ENCODE data around the gene CCDC146.
"Not testable (repeated sequence)": the region's sequence is repeated elsewhere in the genome, so short reads cannot be mapped to it uniquely, and the experiment has no call there.

DNA sequence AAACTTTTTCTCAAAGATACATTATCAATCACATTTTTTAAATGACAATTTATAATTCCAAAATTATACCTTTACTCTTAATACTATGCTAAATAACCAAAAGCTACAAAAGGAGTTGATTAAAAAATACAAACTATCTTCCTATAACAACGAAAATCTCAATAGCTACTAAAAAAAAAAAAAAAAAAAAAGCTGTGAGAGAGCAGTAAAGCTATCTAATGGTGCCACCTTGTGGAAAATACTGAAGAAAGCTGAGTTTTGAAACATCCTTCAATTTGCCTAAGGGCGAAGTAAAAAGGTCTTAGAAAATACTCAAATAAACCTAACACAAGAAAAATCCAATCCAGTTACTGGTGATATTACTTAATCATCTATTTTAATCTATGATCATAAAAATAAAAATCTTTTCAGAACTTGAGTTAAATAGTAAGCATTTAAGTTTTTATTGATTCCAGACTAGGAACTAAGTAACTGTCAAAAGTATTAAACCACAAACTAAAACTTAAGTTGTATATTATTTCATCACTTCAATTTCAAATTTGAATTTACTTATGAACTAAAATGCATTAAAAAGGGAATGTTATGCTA is 9.6 kb upstream of the CCDC146 start:
- TF ChIP-seq POLR2A (IDR thresholded peaks at IDR 0.05); POLR2AphosphoS5 (IDR thresholded peaks at IDR 0.05); EP300 (IDR thresholded peaks at IDR 0.05; ENCODE audit: low read depth): not testable (repeated sequence)
- TF ChIP-seq, protein P1, sequence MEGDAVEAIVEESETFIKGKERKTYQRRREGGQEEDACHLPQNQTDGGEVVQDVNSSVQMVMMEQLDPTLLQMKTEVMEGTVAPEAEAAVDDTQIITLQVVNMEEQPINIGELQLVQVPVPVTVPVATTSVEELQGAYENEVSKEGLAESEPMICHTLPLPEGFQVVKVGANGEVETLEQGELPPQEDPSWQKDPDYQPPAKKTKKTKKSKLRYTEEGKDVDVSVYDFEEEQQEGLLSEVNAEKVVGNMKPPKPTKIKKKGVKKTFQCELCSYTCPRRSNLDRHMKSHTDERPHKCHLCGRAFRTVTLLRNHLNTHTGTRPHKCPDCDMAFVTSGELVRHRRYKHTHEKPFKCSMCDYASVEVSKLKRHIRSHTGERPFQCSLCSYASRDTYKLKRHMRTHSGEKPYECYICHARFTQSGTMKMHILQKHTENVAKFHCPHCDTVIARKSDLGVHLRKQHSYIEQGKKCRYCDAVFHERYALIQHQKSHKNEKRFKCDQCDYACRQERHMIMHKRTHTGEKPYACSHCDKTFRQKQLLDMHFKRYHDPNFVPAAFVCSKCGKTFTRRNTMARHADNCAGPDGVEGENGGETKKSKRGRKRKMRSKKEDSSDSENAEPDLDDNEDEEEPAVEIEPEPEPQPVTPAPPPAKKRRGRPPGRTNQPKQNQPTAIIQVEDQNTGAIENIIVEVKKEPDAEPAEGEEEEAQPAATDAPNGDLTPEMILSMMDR (IDR thresholded peaks at IDR 0.05), result peak; percentile 10 to 26 (median 16)
